ENCODE data around the gene ANKRD34C.
"Not testable (repeated sequence)": the region's sequence is repeated elsewhere in the genome, so short reads cannot be mapped to it uniquely, and the experiment has no call there.

The ANKRD34C gene

DNA sequence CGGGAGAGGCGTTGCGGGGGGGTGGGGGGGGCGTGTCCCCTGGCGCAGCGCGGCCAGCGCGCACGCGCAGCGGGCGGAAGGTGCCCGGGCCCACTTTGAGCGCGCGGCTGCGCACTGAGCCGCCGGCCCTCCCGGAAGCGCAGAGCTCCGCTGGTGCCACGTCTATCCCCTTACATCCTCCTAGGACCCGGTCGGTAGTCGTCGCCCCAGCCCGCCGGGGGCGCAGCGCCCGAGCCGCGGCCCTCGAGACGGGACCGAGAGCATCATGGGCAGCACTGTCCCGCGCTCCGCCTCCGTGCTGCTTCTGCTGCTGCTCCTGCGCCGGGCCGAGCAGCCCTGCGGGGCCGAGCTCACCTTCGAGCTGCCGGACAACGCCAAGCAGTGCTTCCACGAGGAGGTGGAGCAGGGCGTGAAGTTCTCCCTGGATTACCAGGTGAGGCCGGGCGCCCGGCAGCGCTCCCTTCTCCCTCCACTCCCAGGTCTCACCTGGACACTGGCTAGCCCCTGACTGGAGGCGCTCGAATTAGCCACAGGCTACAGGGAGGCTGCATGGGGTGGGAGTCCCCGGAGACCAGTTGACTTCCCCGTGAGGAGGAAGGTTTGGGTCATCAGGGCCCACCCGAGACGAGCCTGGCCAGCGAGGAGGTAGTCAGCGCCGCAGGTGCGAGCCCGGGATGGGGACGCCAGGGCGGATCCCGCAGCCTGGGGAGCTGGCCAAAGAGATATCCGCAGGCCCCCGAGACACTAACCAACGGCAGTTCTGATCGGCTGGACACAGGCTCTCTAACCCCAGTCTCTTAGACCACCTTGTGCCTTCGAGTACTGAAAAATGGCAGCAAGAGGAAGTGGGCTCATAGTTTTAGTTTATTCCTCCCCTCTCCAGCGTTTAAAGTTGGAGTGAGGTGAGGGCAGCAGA, 28.7 kb downstream of the ANKRD34C start, which contains the start of gene TMED3:
Gene TMED3, plus strand, starts transcription at position 128 of the 916 bp plus-strand sequence. Its CDS starts 138 bp downstream, at position 266.
- DNase-seq (ENCODE audit: low read depth in 1 of 2, low spot score in 1 of 2) = peak; percentile 51 to 71

DNA sequence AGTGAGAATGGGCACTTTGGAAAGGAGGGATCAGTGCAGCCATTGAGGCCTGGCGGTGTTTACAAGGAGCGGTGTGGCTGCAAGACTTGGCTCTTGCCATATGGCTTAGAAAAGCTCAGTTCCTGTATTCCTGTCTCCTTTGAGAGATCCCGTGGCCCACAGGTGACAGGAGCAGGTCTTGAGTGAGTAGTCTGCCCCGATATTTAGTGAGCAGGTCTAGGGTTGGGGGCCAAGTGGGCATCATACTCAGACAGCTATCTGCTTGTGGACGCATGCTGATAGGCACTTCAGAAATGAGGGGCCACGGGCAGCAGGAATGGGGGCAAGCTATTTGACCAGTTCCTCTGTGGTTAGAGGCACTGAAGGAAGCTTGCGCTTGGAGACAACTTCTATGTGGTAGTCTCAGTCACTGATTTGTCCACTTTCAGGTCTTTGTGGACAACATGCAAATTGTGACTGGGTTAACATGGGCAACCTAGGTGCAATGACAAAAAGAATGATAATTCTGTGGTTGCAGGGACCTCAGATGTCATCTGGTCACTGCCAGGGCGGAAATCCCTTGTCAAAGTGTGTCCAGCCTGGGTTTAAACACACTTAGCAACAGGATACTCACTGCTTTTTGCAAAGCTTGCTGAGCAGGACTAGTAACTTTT, 29.5 kb downstream of the ANKRD34C start:
- DNase-seq (ENCODE audit: low read depth in 1 of 2, low spot score in 1 of 2) = no peak

DNA sequence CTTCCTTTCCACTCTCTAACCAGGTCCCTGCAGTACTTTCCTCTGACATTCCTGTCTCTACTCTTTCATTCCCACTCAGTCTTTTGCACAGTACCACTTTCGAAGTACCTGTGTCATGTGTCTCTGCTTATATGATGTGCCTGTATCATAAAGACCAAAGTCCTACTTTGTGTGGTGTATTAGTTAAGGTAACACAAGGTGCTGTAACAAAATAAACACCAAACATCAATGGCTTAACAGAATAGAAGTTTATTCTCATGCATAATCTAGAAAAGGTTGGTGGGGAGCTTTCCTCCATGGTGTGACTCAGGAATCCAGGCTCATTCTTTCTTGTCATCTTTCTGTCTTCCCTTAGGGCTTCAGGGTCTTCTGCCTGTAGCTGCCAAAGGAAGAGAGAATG, 31.7 kb downstream of the ANKRD34C start:
- no peak for DNase-seq (ENCODE audit: low read depth in 1 of 2, low spot score in 1 of 2)

DNA sequence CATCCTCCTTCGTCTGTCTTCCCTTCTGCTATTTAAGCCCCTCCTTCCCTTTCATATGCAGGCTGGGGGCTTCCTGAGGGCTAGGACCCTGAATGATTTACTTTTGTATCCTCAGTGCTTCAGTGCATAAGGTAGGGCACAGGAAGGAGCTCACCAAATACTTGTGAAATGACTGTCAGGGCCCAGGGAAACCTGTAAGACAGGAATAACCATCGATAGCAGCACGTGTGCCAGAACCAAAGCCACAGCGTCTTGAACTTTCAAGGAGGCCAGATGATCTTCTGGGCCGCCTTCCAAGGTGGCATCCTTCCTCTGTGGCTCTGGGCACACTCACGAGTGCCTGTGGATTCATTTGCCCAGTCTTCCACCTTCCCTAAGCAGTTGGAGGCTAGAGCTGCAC, 32.3 kb downstream of the ANKRD34C start:
- DNase-seq (ENCODE audit: low read depth in 1 of 2, low spot score in 1 of 2) = no peak

DNA sequence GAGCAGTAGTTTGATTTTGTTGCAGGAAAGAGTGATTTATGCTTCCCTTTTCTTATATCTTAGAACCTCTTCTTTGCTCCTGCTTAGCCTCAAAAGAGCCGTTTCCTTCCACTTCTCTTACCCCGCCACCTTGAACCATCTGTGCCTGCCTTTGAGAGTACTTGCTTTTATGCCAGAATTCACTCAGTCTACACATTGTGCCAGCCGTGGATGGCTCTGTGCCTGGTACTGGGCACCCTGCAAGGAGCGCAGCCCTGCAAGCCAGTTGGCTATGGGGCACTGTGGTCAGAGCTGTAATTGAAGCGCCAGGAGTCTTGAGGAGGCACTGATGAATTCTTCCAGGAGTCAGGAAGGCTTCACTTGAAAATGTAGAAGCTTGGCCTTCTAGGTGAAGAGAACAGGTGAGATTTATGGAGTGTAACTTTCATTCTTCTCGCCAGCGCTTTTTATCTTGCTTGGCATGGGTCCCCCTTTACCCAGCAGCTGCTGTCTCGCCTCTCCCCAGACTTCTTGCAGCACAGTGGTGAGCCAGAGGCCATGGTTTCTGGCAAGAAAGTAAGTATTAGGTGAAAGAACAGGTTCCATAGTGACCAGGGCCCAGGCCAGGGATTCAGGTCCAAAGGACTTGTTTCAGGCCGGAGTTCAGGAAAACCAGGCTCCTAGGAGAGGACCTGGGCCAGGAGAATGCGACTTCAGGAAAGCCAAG, 33.3 kb downstream of the ANKRD34C start:
- DNase-seq (ENCODE audit: low read depth in 1 of 2, low spot score in 1 of 2) = no peak

DNA sequence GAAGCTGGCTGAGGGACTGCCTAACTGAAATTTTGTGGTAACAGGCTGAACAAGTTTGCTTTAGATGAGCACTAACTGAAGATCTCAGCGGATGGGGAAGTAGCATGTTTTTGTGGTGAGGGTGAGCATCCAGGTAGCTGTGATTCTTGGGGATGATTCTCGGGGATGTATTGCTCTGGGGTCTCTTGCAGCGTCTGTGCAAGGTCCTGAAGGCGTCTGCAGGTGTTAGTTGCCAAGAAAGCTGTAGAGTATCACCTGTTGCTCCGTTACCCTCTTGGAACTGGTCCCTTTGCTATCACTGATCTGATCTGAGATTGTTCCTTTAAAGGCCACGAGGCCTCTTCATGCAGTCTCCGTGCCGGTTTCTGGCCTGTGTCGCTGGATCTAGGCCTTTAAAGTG, 34.3 kb downstream of the ANKRD34C start:
- no peak for DNase-seq (ENCODE audit: low read depth in 1 of 2, low spot score in 1 of 2)

DNA sequence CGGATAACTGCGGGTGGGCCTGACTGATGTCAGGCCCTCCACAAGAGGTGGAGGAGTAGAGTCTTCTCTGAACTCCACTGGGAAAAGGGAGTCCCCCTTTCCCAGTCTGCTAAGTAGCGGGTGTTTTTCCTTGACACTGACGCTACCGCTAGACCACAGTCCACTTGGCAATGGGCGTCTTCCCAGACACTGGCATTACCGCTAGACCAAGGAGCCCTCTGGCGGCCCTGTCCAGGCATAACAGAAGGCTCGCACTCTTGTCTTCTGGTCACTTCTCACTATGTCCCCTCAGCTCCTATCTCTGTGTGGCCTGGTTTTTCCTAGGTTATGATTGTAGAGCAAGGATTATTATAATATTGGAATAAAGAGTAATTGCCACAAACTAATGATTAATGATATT, 37.5 kb downstream of the ANKRD34C start:
- not testable (repeated sequence) for DNase-seq (ENCODE audit: low read depth in 1 of 2, low spot score in 1 of 2)

DNA sequence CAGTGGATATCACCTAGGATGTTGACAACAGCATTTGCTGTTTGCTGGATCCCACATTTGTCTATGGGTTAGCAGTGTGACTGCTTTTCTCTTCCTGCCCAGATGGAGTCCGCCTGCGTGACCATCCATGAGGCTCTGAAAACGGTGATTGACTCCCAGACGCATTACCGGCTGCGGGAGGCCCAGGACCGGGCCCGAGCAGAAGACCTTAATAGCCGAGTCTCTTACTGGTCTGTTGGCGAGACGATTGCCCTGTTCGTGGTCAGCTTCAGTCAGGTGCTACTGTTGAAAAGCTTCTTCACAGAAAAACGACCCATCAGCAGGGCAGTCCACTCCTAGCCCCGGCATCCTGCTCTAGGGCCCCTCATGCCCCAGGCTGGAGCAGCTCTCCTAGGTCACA, 39.4 kb downstream of the ANKRD34C start:
- DNase-seq (ENCODE audit: low read depth in 1 of 2, low spot score in 1 of 2) = no peak

DNA sequence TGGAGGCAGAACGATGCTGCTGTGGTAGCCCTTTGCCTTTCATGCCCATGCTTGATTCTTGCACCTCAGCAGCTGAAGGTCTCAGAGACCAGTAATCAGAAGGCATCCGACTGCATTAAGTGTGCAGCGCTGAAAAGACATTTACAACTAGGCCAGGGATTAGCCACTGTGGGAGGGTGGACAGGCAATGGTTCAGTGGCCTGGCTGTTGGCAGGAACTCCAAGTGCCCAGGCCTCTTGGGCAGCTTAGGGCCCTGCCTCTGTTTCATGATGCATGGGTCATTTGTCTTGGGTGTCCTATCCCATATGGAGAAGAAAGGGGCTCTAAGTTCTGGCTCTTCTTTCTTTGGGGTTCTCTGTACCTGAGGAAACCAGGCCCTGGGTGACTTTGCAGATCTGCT, 39.8 kb downstream of the ANKRD34C start:
- DNase-seq (ENCODE audit: low read depth in 1 of 2, low spot score in 1 of 2) = no peak

DNA sequence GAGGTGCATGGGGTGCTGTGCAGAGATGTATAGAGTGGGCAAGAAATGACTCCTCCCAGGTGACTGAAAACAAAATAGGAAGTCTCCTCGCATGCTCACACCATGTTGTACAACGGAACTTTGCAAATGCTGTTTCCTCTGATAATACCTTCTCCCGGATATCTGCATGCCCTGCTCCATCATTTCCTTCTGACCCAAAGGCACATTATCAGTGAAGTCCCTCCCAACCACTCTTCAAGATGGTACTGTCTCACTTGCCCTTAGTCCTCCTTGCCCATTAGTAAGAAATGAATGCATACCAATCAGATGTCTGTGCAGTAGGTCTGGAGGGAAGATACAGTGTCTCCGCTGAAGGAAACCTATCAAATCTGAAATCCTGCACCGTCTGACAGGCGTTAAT, 40.4 kb downstream of the ANKRD34C start:
- DNase-seq (ENCODE audit: low read depth in 1 of 2, low spot score in 1 of 2) = no peak

DNA sequence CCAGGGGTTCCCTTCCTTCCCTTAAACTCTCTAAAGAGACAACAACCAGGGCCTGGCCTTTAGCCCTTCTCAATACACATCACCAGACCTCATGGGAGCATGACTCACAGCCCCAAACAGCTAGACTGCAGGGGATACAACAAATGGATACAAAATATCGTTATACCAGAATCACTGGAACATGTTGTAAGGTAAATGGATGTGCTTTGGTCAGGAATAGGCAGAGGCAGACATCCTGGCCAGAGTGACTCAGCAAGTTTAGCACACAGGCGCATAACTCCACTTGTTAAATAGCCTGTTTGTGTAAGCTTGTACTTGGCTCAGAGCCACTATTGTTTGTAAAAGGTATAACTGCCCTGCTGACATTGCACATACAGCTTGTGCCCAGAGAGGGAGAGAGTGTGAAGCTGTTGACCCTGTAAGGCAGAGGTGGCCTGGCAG, 46.7 kb downstream of the ANKRD34C start:
- no peak for DNase-seq (ENCODE audit: low read depth in 1 of 2, low spot score in 1 of 2)

Measured in activated T-helper 1 cell treated with anti-CD3 and anti-CD28 coated beads, Interleukin-2, amount 50 U/mL, for 16 hours (primary cell).